Thyroid gland (tissue), 4 donors: Measurements from ENCODE around the gene DEK.

ENCODE experiments used
- CTCF ChIP-seq, 6 experiments: fragments of 200-600 bp in 3 of 6; fragments of 450-650 bp in 3 of 6; sonication (generic) in 3 of 6; IDR thresholded peaks; one replicate each; pipeline ENCODE4 v1.5.1; 2016 to 2019; ENCODE audit warnings: antibody characterized with exemption in 6 of 6, mild to moderate bottlenecking in 2 of 6, inconsistent platforms in 1 of 6, moderate library complexity in 1 of 6
- POLR2A ChIP-seq, 2 donors: fragments of 450-650 bp; IDR thresholded peaks; one replicate each; pipeline ENCODE4 v1.6.1; 2017; ENCODE audit warnings: antibody characterized with exemption in 2 of 2, mild to moderate bottlenecking in 2 of 2, moderate library complexity in 1 of 2

- TF ChIP-seq CTCF (IDR thresholded peaks at IDR 0.05) (no peak), POLR2A (IDR thresholded peaks at IDR 0.05) (no peak)
Observed at GRCh38 chr6:18253635-18254034, 10.7 kb downstream of the DEK start.
